Endothelial cell of umbilical vein (primary cell): ENCODE data around the gene GCNT2.

Source experiments
- POLR2AphosphoS5 ChIP-seq: IDR thresholded peaks from 2 replicates; pipeline ENCODE4 v1.6.1; 2012; ENCODE audit warnings: low read depth, mild to moderate bottlenecking, control low read depth, low read length, moderate library complexity; ENCODE audit not compliant: insufficient read depth
- TF ChIP-seq, protein P1 (sequence below), 2 donors: IDR thresholded peaks; 1 replicate in 1 of 2; 2 replicates in 1 of 2; pipeline ENCODE4 v1.5.1; 2011; ENCODE audit warnings: low read length in 2 of 2, mild to moderate bottlenecking in 2 of 2, moderate library complexity in 2 of 2, control low read depth in 1 of 2, inconsistent platforms in 1 of 2, low read depth in 1 of 2; ENCODE audit not compliant: insufficient read depth in 1 of 2; ENCODE audit errors: extremely low read depth in 1 of 2

DNA sequence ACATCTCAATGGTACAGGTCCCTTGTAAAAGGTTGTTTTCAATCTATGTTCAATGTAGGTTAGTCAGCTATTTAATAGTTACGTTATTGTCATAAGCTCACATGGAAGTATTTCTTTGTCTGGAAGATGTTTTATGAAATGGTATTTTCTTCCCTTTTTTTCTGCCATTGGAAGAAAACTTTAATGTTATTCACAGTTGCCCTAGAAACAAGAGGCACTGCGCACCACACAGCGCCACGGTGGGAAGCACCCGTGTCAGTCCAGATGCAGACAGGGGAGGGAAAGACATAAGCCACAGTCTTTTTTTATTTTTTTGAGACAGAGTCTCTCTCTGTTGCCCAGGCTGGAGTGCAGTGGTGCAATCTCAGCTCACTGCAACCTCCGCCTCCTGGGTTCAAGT is 82.1 kb downstream of the GCNT2 start:
- TF ChIP-seq, protein P1, sequence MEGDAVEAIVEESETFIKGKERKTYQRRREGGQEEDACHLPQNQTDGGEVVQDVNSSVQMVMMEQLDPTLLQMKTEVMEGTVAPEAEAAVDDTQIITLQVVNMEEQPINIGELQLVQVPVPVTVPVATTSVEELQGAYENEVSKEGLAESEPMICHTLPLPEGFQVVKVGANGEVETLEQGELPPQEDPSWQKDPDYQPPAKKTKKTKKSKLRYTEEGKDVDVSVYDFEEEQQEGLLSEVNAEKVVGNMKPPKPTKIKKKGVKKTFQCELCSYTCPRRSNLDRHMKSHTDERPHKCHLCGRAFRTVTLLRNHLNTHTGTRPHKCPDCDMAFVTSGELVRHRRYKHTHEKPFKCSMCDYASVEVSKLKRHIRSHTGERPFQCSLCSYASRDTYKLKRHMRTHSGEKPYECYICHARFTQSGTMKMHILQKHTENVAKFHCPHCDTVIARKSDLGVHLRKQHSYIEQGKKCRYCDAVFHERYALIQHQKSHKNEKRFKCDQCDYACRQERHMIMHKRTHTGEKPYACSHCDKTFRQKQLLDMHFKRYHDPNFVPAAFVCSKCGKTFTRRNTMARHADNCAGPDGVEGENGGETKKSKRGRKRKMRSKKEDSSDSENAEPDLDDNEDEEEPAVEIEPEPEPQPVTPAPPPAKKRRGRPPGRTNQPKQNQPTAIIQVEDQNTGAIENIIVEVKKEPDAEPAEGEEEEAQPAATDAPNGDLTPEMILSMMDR (IDR thresholded peaks at IDR 0.05; ENCODE audit: extremely low read depth in 1 of 2, insufficient read depth in 1 of 2, low read depth in 1 of 2, low read length in 2 of 2), result no peak
- TF ChIP-seq POLR2AphosphoS5, result no peak
